ENCODE data around the gene DUSP23. TPM values are rescaled to one million over a fixed set of nuclear protein-coding genes. Genes with fewer than 3 reads are reported as not detected.

The DUSP23 gene
- polyA plus RNA-seq, 3 donors = 37.3 to 136 (median 97.8) TPM

- no peak for DNase-seq
- Histone ChIP-seq H3K4me1 (ENCODE audit: control insufficient read depth in 1 of 2, insufficient read depth in 2 of 2, low read length in 2 of 2) (peaks cover 27 to 37% of the 10 kb centered on the region in 2 donors), H3K4me3 (replicated peaks in 1 of 3; ENCODE audit: low read depth in 2 of 3, low read length in 3 of 3) (no peak overlapping the region), H3K4me2 (replicated peaks; ENCODE audit: extremely low read depth, low read length, poor library complexity, severe bottlenecking) (no peak overlapping the region), H2AFZ (ENCODE audit: insufficient read depth, low read depth, low read length, poor library complexity, severe bottlenecking) (no peak overlapping the region), H3K36me3 (replicated peaks in 1 of 2; ENCODE audit: control insufficient read depth in 1 of 2, insufficient read depth in 2 of 2, low read length in 2 of 2) (no peaks in the 10 kb centered on the region), H4K20me1 (ENCODE audit: insufficient read depth, low read length) (no peaks in the 10 kb centered on the region), H3K27ac (ENCODE audit: low read depth in 1 of 2, low read length in 2 of 2) (no peak overlapping the region), H3K9ac (ENCODE audit: insufficient read depth, low read length, poor library complexity, severe bottlenecking) (no peak overlapping the region), H3K9me3 (replicated peaks in 1 of 2; ENCODE audit: control insufficient read depth in 1 of 2, insufficient read depth in 1 of 2, low read length in 2 of 2) (no peaks in the 10 kb centered on the region), H3K79me2 (ENCODE audit: insufficient read depth, low read length) (no peaks in the 10 kb centered on the region), H3K27me3 (ENCODE audit: control insufficient read depth in 2 of 2, insufficient read depth in 2 of 2, low read length in 2 of 2) (peaks cover 0 to 6% of the 10 kb centered on the region in 2 donors)
- no peak for TF ChIP-seq CTCF (IDR thresholded peaks at IDR 0.05)
- WGBS (ENCODE audit: insufficient coverage) = 94% methylated on average over 3 of the region's 4 CpGs
- Mint-ChIP-seq H3K36me3 (no peaks in the 10 kb centered on the region), H3K4me1 (peaks cover 40% of the 10 kb centered on the region), H3K27ac (no peak overlapping the region), H3K27me3 (ENCODE audit: low read depth in 3 of 3) (peaks cover 7 to 13% (median 10%) of the 10 kb centered on the region in 3 donors), H3K4me3 (no peak overlapping the region), H3K9me3 (no peaks in the 10 kb centered on the region)
- intact Hi-C loops (cut with micrococcal nuclease) = loop anchor here in 1 of 2 donors (2.0 kb wide), 1 partner anchor 91 kb away; no protein-coding TSS in a partner anchor
Measured at GRCh38 chr1:159799446-159799985, 18.8 kb downstream of the DUSP23 start.

- intact Hi-C loops (cut with micrococcal nuclease) = loop anchor here in 1 of 2 donors (5.0 kb wide), 1 partner anchor 207 kb away; no protein-coding TSS in a partner anchor
- Mint-ChIP-seq H3K9me3 (no peaks in the 10 kb centered on the region), H3K36me3 (no peaks in the 10 kb centered on the region), H3K27ac (no peak overlapping the region), H3K27me3 (ENCODE audit: low read depth in 3 of 3) (peaks cover 7 to 15% (median 10%) of the 10 kb centered on the region in 3 donors), H3K4me1 (peaks cover 40% of the 10 kb centered on the region), H3K4me3 (peak overlapping the region in 1 of 2 donors; percentile 4)
- Histone ChIP-seq H2AFZ (ENCODE audit: insufficient read depth, low read depth, low read length, poor library complexity, severe bottlenecking) (peak overlapping the region; percentile 7), H3K4me2 (replicated peaks; ENCODE audit: extremely low read depth, low read length, poor library complexity, severe bottlenecking) (no peak overlapping the region), H3K4me1 (ENCODE audit: control insufficient read depth in 1 of 2, insufficient read depth in 2 of 2, low read length in 2 of 2) (peaks cover 27 to 37% of the 10 kb centered on the region in 2 donors), H3K36me3 (replicated peaks in 1 of 2; ENCODE audit: control insufficient read depth in 1 of 2, insufficient read depth in 2 of 2, low read length in 2 of 2) (no peaks in the 10 kb centered on the region), H3K27ac (ENCODE audit: low read depth in 1 of 2, low read length in 2 of 2) (no peak overlapping the region), H3K4me3 (replicated peaks in 1 of 3; ENCODE audit: low read depth in 2 of 3, low read length in 3 of 3) (no peak overlapping the region), H4K20me1 (ENCODE audit: insufficient read depth, low read length) (no peaks in the 10 kb centered on the region), H3K79me2 (ENCODE audit: insufficient read depth, low read length) (no peaks in the 10 kb centered on the region), H3K9ac (ENCODE audit: insufficient read depth, low read length, poor library complexity, severe bottlenecking) (no peak overlapping the region), H3K9me3 (replicated peaks in 1 of 2; ENCODE audit: control insufficient read depth in 1 of 2, insufficient read depth in 1 of 2, low read length in 2 of 2) (no peaks in the 10 kb centered on the region), H3K27me3 (ENCODE audit: control insufficient read depth in 2 of 2, insufficient read depth in 2 of 2, low read length in 2 of 2) (peaks cover 0 to 3% of the 10 kb centered on the region in 2 donors)
- WGBS (ENCODE audit: insufficient coverage) = 15% methylated on average over 5 of the region's 8 CpGs
- peak in 2 of 3 donors; percentile 11 to 31 for DNase-seq
- no peak for TF ChIP-seq CTCF (IDR thresholded peaks at IDR 0.05)
Measured at GRCh38 chr1:159800177-159800930, 19.6 kb downstream of the DUSP23 start.

All from CD14-positive monocyte (primary cell).